ENCODE results near the gene SNX32. TPM values are rescaled to one million over a fixed set of nuclear protein-coding genes. Genes with fewer than 3 reads are reported as not detected.

Gene SNX32
- total and polyA plus RNA-seq, 2 of the 13 experiments (the other 11 are each of a cell fraction or from before 2014, with no cell fraction given), result 0.09 to 0.34 TPM

DNA sequence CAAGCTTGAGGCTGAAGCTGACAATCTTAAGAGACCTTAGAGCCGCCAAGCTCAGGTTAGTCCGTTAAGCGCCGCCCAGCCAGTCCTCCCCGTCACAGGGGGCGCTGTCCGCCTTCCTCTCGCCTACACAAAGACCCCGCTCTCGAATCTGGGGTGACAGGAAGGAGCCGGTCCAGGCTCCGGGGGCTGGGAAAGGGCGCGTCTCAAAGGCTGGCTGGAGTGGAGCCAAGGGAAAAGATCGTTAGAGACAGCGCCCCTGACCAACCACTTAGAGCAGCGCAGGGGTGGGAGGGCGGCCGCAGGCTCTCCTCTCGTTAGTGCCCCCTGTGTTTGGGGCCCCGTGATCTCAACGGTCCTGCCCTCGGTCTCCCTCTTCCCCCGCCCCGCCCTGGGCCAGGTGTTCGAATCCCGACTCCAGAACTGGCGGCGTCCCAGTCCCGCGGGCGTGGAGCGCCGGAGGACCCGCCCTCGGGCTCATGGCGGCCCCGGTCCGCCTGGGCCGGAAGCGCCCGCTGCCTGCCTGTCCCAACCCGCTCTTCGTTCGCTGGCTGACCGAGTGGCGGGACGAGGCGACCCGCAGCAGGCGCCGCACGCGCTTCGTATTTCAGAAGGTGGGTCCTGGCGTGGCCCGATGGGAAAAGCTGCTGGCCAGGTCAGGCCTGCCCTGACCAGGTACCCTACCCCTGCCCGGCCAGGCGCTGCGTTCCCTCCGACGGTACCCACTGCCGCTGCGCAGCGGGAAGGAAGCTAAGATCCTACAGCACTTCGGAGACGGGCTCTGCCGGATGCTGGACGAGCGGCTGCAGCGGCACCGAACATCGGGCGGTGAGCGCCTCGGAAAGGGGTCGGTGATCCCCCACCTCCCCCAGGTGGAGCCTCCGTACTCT lies 26.8 kb downstream of the SNX32 start, which contains the start of gene MUS81 (continued):
- TF ChIP-seq, protein P1, sequence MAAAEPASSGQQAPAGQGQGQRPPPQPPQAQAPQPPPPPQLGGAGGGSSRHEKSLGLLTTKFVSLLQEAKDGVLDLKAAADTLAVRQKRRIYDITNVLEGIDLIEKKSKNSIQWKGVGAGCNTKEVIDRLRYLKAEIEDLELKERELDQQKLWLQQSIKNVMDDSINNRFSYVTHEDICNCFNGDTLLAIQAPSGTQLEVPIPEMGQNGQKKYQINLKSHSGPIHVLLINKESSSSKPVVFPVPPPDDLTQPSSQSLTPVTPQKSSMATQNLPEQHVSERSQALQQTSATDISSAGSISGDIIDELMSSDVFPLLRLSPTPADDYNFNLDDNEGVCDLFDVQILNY (CRISPR knock-in tag; conservative IDR thresholded peaks at IDR 0.05), result no peak
- TF ChIP-seq ATF1 (CRISPR knock-in tag; IDR thresholded peaks at IDR 0.05) (peak; percentile 66), NBN (conservative IDR thresholded peaks at IDR 0.05) (no peak), ZNF883 (CRISPR knock-in tag; IDR thresholded peaks at IDR 0.05; ENCODE audit: not compliant biosample characterization) (no peak), ZNF672 (CRISPR knock-in tag; IDR thresholded peaks at IDR 0.05) (no peak), NKX3-1 (CRISPR knock-in tag; IDR thresholded peaks at IDR 0.05) (peak; percentile 89), ZNF350 (CRISPR knock-in tag; IDR thresholded peaks at IDR 0.05; ENCODE audit: borderline replicate concordance, low read depth) (peak; percentile 83), JARID2 (CRISPR knock-in tag; IDR thresholded peaks at IDR 0.05; ENCODE audit: insufficient replicate concordance) (peak; percentile 71), PAWR (CRISPR knock-in tag; IDR thresholded peaks at IDR 0.05; ENCODE audit: borderline replicate concordance) (no peak), ZNF124 (CRISPR knock-in tag; IDR thresholded peaks at IDR 0.05) (no peak), TRIM24 (CRISPR knock-in tag; IDR thresholded peaks at IDR 0.05) (no peak), SP140L (CRISPR knock-in tag; IDR thresholded peaks at IDR 0.05; ENCODE audit: borderline replicate concordance) (0 out of 2 replicates have a peak, but pooled peaks have one; percentile 26)
- TF ChIP-seq, protein P2, sequence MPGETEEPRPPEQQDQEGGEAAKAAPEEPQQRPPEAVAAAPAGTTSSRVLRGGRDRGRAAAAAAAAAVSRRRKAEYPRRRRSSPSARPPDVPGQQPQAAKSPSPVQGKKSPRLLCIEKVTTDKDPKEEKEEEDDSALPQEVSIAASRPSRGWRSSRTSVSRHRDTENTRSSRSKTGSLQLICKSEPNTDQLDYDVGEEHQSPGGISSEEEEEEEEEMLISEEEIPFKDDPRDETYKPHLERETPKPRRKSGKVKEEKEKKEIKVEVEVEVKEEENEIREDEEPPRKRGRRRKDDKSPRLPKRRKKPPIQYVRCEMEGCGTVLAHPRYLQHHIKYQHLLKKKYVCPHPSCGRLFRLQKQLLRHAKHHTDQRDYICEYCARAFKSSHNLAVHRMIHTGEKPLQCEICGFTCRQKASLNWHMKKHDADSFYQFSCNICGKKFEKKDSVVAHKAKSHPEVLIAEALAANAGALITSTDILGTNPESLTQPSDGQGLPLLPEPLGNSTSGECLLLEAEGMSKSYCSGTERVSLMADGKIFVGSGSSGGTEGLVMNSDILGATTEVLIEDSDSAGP (CRISPR knock-in tag; IDR thresholded peaks at IDR 0.05; ENCODE audit: borderline replicate concordance), result peak; percentile 83; the same call in 1 of the 2 replicates
- TF ChIP-seq, protein P3, sequence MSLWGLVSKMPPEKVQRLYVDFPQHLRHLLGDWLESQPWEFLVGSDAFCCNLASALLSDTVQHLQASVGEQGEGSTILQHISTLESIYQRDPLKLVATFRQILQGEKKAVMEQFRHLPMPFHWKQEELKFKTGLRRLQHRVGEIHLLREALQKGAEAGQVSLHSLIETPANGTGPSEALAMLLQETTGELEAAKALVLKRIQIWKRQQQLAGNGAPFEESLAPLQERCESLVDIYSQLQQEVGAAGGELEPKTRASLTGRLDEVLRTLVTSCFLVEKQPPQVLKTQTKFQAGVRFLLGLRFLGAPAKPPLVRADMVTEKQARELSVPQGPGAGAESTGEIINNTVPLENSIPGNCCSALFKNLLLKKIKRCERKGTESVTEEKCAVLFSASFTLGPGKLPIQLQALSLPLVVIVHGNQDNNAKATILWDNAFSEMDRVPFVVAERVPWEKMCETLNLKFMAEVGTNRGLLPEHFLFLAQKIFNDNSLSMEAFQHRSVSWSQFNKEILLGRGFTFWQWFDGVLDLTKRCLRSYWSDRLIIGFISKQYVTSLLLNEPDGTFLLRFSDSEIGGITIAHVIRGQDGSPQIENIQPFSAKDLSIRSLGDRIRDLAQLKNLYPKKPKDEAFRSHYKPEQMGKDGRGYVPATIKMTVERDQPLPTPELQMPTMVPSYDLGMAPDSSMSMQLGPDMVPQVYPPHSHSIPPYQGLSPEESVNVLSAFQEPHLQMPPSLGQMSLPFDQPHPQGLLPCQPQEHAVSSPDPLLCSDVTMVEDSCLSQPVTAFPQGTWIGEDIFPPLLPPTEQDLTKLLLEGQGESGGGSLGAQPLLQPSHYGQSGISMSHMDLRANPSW (CRISPR knock-in tag; IDR thresholded peaks at IDR 0.05; ENCODE audit: borderline replicate concordance), result 0 out of 2 replicates have a peak, but pooled peaks have one; percentile 81
- TF ChIP-seq, protein P4, sequence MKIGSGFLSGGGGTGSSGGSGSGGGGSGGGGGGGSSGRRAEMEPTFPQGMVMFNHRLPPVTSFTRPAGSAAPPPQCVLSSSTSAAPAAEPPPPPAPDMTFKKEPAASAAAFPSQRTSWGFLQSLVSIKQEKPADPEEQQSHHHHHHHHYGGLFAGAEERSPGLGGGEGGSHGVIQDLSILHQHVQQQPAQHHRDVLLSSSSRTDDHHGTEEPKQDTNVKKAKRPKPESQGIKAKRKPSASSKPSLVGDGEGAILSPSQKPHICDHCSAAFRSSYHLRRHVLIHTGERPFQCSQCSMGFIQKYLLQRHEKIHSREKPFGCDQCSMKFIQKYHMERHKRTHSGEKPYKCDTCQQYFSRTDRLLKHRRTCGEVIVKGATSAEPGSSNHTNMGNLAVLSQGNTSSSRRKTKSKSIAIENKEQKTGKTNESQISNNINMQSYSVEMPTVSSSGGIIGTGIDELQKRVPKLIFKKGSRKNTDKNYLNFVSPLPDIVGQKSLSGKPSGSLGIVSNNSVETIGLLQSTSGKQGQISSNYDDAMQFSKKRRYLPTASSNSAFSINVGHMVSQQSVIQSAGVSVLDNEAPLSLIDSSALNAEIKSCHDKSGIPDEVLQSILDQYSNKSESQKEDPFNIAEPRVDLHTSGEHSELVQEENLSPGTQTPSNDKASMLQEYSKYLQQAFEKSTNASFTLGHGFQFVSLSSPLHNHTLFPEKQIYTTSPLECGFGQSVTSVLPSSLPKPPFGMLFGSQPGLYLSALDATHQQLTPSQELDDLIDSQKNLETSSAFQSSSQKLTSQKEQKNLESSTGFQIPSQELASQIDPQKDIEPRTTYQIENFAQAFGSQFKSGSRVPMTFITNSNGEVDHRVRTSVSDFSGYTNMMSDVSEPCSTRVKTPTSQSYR (CRISPR knock-in tag; IDR thresholded peaks at IDR 0.05; ENCODE audit: borderline replicate concordance), result no peak
- TF ChIP-seq, protein P5, sequence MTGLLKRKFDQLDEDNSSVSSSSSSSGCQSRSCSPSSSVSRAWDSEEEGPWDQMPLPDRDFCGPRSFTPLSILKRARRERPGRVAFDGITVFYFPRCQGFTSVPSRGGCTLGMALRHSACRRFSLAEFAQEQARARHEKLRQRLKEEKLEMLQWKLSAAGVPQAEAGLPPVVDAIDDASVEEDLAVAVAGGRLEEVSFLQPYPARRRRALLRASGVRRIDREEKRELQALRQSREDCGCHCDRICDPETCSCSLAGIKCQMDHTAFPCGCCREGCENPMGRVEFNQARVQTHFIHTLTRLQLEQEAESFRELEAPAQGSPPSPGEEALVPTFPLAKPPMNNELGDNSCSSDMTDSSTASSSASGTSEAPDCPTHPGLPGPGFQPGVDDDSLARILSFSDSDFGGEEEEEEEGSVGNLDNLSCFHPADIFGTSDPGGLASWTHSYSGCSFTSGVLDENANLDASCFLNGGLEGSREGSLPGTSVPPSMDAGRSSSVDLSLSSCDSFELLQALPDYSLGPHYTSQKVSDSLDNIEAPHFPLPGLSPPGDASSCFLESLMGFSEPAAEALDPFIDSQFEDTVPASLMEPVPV (CRISPR knock-in tag; IDR thresholded peaks at IDR 0.05), result no peak
